Anterior cingulate cortex (tissue), 58 donors: Measurements from ENCODE around the gene KRTAP4-5.
"Not testable (repeated sequence)": the region's sequence is repeated elsewhere in the genome, so short reads cannot be mapped to it uniquely, and the experiment has no call there.

Experiments
- DNase-seq, 58 donors: peaks; one replicate each; lab custom pipeline; 2025; lab: John Stamatoyannopoulos, UW

Gene KRTAP4-5

GRCh38 chr17:41149652-41149985 is at the start of gene KRTAP4-5:
TSS of gene KRTAP4-5 (minus strand) at chr17:41149825. CDS start at chr17:41149767, 58 bp downstream.
- no peak for DNase-seq

DNA sequence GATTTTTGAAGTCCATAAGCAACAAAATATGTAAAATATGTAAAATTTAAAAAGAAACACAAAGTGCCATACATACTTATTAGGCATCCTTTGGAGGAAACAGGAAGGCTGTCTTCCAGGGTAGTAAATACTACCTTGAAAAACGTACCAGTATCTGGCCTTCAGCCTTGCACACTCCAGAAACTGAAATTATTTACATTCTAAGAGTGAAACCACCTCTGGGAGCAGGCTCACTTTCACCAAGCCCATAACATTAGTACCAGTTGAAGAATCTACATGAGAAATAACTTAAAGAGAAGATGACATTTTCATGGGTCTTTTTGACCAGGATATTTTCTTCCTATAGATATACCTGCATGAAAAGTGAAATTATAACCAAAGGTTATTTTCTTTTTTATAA is 46.4 kb upstream of the KRTAP4-5 start:
- no peak for DNase-seq

DNA sequence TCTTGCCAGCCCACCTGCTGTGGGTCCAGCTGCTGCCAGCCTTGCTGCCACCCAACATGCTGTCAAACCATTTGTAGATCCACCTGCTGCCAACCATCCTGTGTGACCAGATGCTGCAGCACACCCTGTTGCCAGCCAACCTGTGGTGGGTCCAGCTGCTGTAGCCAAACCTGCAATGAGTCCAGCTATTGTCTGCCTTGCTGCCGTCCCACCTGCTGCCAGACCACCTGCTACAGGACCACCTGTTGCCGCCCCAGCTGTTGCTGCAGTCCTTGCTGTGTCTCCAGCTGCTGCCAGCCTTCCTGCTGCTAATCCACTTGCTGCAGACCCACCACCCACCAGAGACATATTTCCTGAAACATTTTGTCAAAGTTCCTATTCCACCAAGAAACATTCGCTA is 40.7 kb upstream of the KRTAP4-5 start:
- DNase-seq, result no peak

DNA sequence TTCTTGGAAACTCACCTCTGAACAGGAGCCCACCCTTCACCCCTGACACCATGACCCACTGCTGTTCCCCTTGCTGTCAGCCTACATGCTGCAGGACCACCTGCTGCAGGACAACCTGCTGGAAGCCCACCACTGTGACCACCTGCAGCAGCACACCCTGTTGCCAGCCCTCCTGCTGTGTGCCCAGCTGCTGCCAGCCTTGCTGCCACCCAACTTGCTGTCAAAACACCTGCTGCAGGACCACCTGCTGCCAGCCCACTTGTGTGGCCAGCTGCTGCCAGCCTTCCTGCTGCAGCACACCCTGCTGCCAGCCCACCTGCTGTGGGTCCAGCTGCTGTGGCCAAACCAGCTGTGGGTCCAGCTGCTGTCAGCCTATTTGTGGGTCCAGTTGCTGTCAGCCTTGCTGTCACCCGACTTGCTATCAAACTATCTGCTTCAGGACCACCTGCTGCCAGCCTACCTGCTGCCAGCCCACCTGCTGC is 40.3 kb upstream of the KRTAP4-5 start, which contains the start of gene KRTAP9-1:
Gene KRTAP9-1 (plus strand): TSS at position 51 of the 482 bp plus-strand sequence. CDS start 0 bp downstream, at position 51.
- DNase-seq, result not testable (repeated sequence)

GRCh38 chr17:41186872-41187271 is 37.2 kb upstream of the KRTAP4-5 start:
- DNase-seq, result no peak

DNA sequence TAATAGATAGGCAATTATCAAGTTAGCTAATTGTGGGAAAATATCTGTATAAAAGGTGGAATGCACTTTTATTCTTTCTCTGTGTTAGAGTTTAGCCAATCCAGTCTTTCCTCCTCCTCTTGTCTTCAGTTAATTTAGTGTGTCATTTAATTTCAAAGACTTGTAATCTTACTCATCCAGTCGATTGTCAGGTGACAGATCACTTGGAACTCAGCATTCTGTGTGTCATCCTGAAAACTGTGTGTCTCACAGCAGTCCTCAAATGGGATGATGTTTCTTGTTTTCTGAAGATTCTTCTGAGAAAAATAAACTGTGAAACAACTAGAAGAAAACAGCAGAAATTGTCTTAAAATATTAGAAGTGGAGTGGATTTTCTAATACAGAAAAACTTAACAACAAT is 35.4 kb upstream of the KRTAP4-5 start:
- no peak for DNase-seq

GRCh38 chr17:41184480-41184961 is 34.9 kb upstream of the KRTAP4-5 start, which contains the start of gene KRTAP4-1:
TSS of gene KRTAP4-1 (minus strand) at chr17:41184911. CDS start at chr17:41184854, 57 bp downstream.
- no peak for DNase-seq

GRCh38 chr17:41178843-41179616 is 29.4 kb upstream of the KRTAP4-5 start:
- DNase-seq, result no peak

DNA sequence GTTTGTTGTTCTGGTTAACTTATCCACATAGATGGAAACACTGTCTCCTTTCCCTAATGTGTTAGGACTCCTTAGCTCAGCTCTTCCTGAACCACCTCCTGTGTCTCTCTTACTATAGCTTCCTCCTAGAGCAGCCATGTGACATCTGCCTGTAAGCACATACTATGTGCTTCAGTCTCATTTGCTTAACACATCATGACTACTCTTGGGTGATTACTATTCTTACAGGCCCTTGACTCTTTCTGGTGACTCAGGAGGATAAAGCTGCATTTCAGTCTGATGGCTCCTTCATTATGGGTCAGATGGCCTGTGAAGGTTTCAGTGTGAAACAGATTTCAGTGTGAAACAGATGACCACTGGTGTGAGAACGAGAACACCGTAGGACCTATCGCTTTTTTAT is 28.7 kb upstream of the KRTAP4-5 start:
- DNase-seq, result no peak

DNA sequence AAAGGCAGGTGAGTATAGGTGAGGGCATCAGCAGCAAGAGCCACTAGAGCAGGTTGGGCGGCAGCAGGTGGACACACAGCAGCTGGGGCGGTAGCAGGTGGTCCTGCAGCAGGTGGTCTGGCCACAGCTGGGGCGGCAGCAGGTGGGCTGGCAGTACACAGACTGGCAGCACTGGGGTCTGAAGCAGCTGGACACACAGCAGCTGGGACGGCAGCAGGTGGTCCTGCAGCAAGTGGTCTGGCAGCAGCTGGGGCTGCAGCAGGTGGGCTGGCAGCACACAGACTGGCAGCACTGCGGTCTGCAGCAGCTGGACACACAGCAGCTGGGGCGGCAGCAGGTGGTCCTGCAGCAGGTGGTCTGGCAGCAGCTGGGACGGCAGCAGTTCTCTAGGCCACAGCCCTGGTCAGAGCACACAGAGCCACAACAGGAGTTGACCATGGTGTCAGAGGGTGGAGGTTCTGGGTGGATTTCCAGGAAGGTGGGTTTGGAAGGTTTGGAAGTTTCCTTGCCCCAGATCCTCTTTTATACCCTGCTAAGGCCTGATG is 28.2 kb upstream of the KRTAP4-5 start, which contains the start of gene KRTAP4-2:
Gene KRTAP4-2 (minus strand): TSS at position 495 of the 545 bp plus-strand sequence. CDS start 57 bp downstream, at position 438.
- no peak for DNase-seq

DNA sequence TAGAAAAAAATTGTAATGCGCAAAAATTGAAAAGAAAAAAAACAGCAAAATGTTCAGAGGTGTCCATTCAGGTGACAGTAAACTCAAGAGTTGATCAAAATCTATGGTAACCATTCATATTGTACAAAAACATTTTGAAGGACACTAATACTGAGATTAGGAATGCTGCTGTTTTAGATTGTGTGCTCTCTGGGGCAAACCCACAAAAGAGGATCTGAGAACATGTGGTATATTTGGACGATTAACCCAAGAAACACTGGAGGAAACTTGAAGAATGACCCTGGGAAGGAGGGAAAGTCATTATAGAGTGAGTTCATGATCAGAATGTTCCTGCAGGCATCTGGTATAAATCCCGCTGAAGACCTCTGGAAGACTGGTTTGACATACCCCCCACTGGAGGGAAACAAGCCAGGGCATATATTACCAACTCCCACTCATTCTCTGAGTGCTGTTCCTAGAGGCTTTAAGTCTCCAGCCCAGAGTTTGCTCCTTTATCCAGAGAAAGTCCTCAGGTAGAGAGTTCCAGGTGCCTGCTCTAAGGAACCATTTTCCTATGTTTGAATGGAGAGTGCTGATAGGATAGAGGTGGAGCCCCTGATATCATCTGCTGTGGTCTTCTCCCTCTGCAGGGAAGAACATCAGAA is 27.2 kb upstream of the KRTAP4-5 start:
- no peak for DNase-seq

DNA sequence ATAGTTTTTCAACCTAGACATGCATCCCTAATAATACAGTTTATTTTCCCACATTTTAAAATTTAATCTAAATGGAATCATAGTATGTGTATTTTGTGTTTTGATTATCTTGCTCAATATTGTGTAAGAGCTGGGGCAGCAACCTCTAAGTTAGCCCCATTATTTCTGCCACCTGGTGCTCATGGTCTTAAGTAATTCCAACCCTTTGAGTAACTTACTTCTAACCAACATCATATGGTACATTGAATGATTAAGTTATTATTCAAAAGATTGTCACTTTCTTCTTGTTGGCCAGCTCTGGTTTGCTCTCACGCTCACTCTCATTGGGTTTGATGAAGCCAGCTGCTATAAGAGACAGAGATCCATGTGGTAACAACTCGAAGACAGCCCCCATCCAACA is 22.3 kb upstream of the KRTAP4-5 start:
- DNase-seq, result no peak

DNA sequence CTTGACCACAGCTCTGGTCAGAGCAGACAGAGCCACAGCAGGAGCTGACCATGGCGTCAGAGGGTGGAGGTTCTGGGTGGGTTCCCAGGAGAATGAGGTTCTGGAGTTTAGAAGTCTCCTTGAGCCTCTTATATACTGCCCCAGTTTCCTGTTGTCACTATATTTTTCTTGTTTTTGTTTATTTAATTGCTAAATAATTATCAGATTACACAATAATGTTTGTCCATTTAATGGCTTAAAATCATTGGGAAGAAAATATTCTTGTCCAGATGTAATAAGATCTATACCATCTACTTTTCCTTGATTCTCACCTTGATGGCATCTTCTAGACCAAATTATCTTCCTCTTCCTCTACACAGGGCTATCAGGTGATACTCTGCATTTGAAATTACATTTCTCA is 18.5 kb upstream of the KRTAP4-5 start, which contains the start of gene KRTAP4-3:
Gene KRTAP4-3 (minus strand): TSS at position 101 of the 400 bp plus-strand sequence. CDS start 49 bp downstream, at position 52.
- DNase-seq, result no peak

- no peak for DNase-seq
These were observed 17.9 kb upstream of the KRTAP4-5 start for GRCh38 chr17:41167561-41167960.

DNA sequence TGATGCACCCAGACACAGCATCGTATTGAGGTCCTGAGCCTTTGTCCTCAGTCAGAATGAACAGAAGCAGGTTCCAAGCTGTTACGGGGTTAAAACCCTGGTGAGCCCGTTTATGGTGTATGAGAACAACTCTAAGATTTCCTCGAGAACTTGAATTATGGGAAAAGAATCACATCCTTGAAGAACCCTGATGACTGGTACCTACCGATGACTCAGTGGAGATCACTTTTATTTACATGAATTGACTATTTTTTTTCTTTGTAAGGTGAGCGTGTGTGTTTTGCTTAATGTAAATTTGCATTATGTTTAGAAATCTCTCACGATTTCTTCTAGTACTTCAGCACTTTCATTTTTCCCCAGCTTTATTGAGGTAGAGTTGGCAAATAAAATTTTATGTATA is 14.2 kb upstream of the KRTAP4-5 start:
- no peak for DNase-seq

DNA sequence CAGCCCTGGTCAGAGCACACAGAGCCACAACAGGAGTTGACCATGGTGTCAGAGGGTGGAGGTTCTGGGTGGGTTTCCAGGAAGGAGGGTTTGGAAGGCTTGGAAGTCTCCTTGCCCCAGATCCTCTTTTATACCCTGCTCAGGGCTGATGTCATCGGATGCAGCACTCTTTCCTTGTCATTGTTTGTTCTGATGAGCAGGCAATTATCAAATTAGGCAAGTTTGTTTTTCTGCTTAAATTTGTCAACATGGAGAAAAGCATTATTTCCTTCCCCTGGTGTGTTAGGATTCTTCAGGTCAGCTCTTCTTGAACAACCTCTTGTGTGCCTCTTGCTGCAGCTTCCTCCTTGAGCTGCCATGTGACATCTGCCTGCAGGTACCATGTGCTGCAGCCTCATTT is 11.0 kb upstream of the KRTAP4-5 start, which contains the start of gene KRTAP4-4:
Gene KRTAP4-4 (minus strand): TSS at position 101 of the 400 bp plus-strand sequence. CDS start 57 bp downstream, at position 44.
- DNase-seq, result no peak

- DNase-seq, result not testable (repeated sequence)
These were observed 10.6 kb upstream of the KRTAP4-5 start for GRCh38 chr17:41160190-41160589.

DNA sequence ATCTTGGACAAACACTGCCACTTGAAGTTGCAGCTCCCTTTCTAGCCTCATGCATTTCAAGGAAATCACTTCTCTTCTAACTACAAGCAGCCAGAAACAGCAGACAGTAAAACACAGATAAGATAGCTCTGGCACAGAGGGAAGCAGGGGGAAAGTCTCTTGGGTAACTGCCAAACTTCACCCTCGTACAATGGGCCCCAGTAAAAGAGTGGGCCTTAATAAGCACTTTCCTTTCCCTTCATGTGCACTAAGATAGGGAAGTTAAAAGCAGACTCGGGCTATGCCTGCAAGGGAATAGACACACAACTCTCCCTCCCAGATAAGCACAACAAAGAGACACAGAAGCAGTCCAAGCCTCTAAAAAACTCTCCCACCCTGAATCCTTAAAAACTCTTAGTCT is 4.2 kb upstream of the KRTAP4-5 start:
- DNase-seq, result peak in 4 of 58 donors; percentile 3 to 37 (median 12)

- no peak for DNase-seq
These were observed 1.9 kb upstream of the KRTAP4-5 start for GRCh38 chr17:41151525-41151924.

- no peak for DNase-seq
These were observed 401 bp upstream of the KRTAP4-5 start for GRCh38 chr17:41150026-41150425.
